ENCODE results near the gene PLA2G2F. TPM values are rescaled to one million over a fixed set of nuclear protein-coding genes. Genes with fewer than 3 reads are reported as not detected.

The PLA2G2F gene
- total and polyA plus RNA-seq, 9 donors, result 0.02 to 0.30 (median 0.11) TPM; not detected in 5

GRCh38 chr1:20185834-20186782 lies 47.0 kb downstream of the PLA2G2F start, which contains the start of the genes PLA2G2C and UBXN10:
Gene PLA2G2C (minus strand): TSS chr1:20186518. CDS start chr1:20177363, 9,155 bp downstream.
Gene UBXN10 (plus strand): TSS chr1:20186096. CDS start chr1:20190562, 4,466 bp downstream.
- DNase-seq, result peak; percentile 37 to 76 (median 57)
- Histone ChIP-seq H3K36me3 (no peaks in the 10 kb centered on the region), H3K9me3 (no peaks in the 10 kb centered on the region), H3K27ac (no peak within 1 kb of the TSS), H3K4me1 (ENCODE audit: insufficient read depth) (no peaks in the 10 kb centered on the region), H3K27me3 (no peaks in the 10 kb centered on the region), H3K4me3 (peak within 1 kb of the TSS; percentile 35)
- TF ChIP-seq CTCF (IDR thresholded peaks at IDR 0.05) (no peak), EP300 (IDR thresholded peaks at IDR 0.05) (no peak), POLR2A (IDR thresholded peaks at IDR 0.05) (peak; percentile 19)
- 2 to 9% (median 3%) methylated on average over 27 to 52 of the region's 52 CpGs for WGBS, 3 donors
- intact Hi-C loops (cut with DNase I), result no loop called here

- intact Hi-C loops (cut with DNase I), result no loop called here
- Histone ChIP-seq H3K27me3 (no peaks in the 10 kb centered on the region), H3K36me3 (no peaks in the 10 kb centered on the region), H3K27ac (no peak overlapping the region), H3K9me3 (no peaks in the 10 kb centered on the region), H3K4me1 (ENCODE audit: insufficient read depth) (no peaks in the 10 kb centered on the region), H3K4me3 (no peak overlapping the region)
- no peak for TF ChIP-seq CTCF (IDR thresholded peaks at IDR 0.05)
- no peak for TF ChIP-seq POLR2A (IDR thresholded peaks at IDR 0.05)
- no peak for TF ChIP-seq EP300 (IDR thresholded peaks at IDR 0.05)
- WGBS, 3 donors, result 71 to 79% (median 75%) methylated on average over 7 of the region's 7 CpGs
- DNase-seq, result no peak
These were observed 48.1 kb downstream of the PLA2G2F start for GRCh38 chr1:20187103-20187812.

- intact Hi-C loops (cut with DNase I), result no loop called here
- 27 to 44% (median 37%) methylated on average over 4 of the region's 4 CpGs for WGBS, 3 donors
- Histone ChIP-seq H3K9me3 (no peaks in the 10 kb centered on the region), H3K27ac (no peak overlapping the region), H3K4me1 (ENCODE audit: insufficient read depth) (no peaks in the 10 kb centered on the region), H3K36me3 (no peaks in the 10 kb centered on the region), H3K4me3 (no peak overlapping the region), H3K27me3 (no peaks in the 10 kb centered on the region)
- no peak for TF ChIP-seq EP300 (IDR thresholded peaks at IDR 0.05)
- TF ChIP-seq CTCF (IDR thresholded peaks at IDR 0.05), result no peak
- no peak for TF ChIP-seq POLR2A (IDR thresholded peaks at IDR 0.05)
- DNase-seq, result no peak
These were observed 48.8 kb downstream of the PLA2G2F start for GRCh38 chr1:20187813-20188454.

GRCh38 chr1:20188455-20188817 lies 49.3 kb downstream of the PLA2G2F start:
- Histone ChIP-seq H3K27ac (no peak overlapping the region), H3K27me3 (no peaks in the 10 kb centered on the region), H3K4me3 (no peak overlapping the region), H3K36me3 (no peaks in the 10 kb centered on the region), H3K4me1 (ENCODE audit: insufficient read depth) (no peaks in the 10 kb centered on the region), H3K9me3 (no peaks in the 10 kb centered on the region)
- TF ChIP-seq EP300 (IDR thresholded peaks at IDR 0.05) (no peak), CTCF (IDR thresholded peaks at IDR 0.05) (no peak), POLR2A (IDR thresholded peaks at IDR 0.05) (no peak)
- 60 to 73% (median 66%) methylated on average over 4 of the region's 4 CpGs for WGBS, 3 donors
- no peak for DNase-seq
- intact Hi-C loops (cut with DNase I), result no loop called here
